HG03064 (cell line): ENCODE data around the gene IFITM2.
"Not testable (repeated sequence)": the region's sequence is repeated elsewhere in the genome, so short reads cannot be mapped to it uniquely, and the experiment has no call there.

Source experiments
- ATAC-seq: cut with Tn5 transposase; IDR thresholded peaks from one replicate; pipeline ENCODE4 v1.9.1; 2021; ENCODE audit warnings: low read depth; ENCODE audit not compliant: unreplicated experiment

The IFITM2 gene

GRCh38 chr11:324156-324555 is 16.5 kb downstream of the IFITM2 start:
- no peak for ATAC-seq

- not testable (repeated sequence) for ATAC-seq
Observed at GRCh38 chr11:324593-325517, 17.2 kb downstream of the IFITM2 start.

GRCh38 chr11:325796-326591 is 18.4 kb downstream of the IFITM2 start:
- ATAC-seq = no peak

GRCh38 chr11:326592-326841 is 18.9 kb downstream of the IFITM2 start:
- ATAC-seq = no peak

GRCh38 chr11:326842-327580 is 19.4 kb downstream of the IFITM2 start:
- peak; percentile 55 for ATAC-seq

GRCh38 chr11:327581-327923 is 19.9 kb downstream of the IFITM2 start:
- ATAC-seq = no peak

GRCh38 chr11:328012-328411 is 20.4 kb downstream of the IFITM2 start:
- ATAC-seq = no peak

- ATAC-seq = not testable (repeated sequence)
Observed at GRCh38 chr11:328516-329100, 21.0 kb downstream of the IFITM2 start.

- no peak for ATAC-seq
Observed at GRCh38 chr11:329886-330253, 22.3 kb downstream of the IFITM2 start.

- no peak for ATAC-seq
Observed at GRCh38 chr11:330307-330693, 22.7 kb downstream of the IFITM2 start.

GRCh38 chr11:330694-331357 is 23.2 kb downstream of the IFITM2 start:
- ATAC-seq = no peak

GRCh38 chr11:331358-332060 is 23.9 kb downstream of the IFITM2 start:
- no peak for ATAC-seq

GRCh38 chr11:332651-333480 is 25.2 kb downstream of the IFITM2 start:
- no peak for ATAC-seq

- ATAC-seq = not testable (repeated sequence)
Observed at GRCh38 chr11:333616-334263, 26.1 kb downstream of the IFITM2 start.

- ATAC-seq = no peak
Observed at GRCh38 chr11:334264-334994, 26.8 kb downstream of the IFITM2 start.

- no peak for ATAC-seq
Observed at GRCh38 chr11:335779-336658, 28.4 kb downstream of the IFITM2 start.

- no peak for ATAC-seq
Observed at GRCh38 chr11:336659-337198, 29.1 kb downstream of the IFITM2 start.
